MG63 (cell line): ENCODE measurements around the gene ZKSCAN4. TPM values are rescaled to one million over a fixed set of nuclear protein-coding genes. Genes with fewer than 3 reads are reported as not detected.

Experiments used
- DNase-seq: peaks from one replicate; pipeline ENCODE4 v3.0.0-alpha.2; 2020
- H3K27me3 ChIP-seq: fragments of 250-450 bp; sonication (Bioruptor Pico); 2 replicates; pipeline ENCODE4 v1.5.1; 2020; ENCODE audit warnings: mild to moderate bottlenecking, moderate library complexity
- H3K36me3 ChIP-seq: fragments of 250-450 bp; sonication (Bioruptor Pico); 2 replicates; pipeline ENCODE4 v1.5.1; 2020; ENCODE audit warnings: mild to moderate bottlenecking, moderate library complexity
- H3K4me3 ChIP-seq: fragments of 250-450 bp; sonication (Bioruptor Pico); 2 replicates; pipeline ENCODE4 v1.5.1; 2020; ENCODE audit warnings: mild to moderate bottlenecking, moderate library complexity
- H3K9me3 ChIP-seq: fragments of 250-450 bp; sonication (Bioruptor Pico); 2 replicates; pipeline ENCODE4 v1.5.1; 2020; ENCODE audit warnings: mild to moderate bottlenecking, moderate library complexity
- total RNA-seq: library from RNA; depleted of rRNA; stranded (reverse); fragments of >200 nt; shearing (Covaris generic); gene quantifications from 2 replicates; pipeline ENCODE4 v1.2.3, GENCODE V29; 2014; ENCODE audit warnings: low replicate concordance; rRNA removed

ZKSCAN4 gene
- 0.59 and 2.6 TPM in 2 replicates for total RNA-seq

DNA sequence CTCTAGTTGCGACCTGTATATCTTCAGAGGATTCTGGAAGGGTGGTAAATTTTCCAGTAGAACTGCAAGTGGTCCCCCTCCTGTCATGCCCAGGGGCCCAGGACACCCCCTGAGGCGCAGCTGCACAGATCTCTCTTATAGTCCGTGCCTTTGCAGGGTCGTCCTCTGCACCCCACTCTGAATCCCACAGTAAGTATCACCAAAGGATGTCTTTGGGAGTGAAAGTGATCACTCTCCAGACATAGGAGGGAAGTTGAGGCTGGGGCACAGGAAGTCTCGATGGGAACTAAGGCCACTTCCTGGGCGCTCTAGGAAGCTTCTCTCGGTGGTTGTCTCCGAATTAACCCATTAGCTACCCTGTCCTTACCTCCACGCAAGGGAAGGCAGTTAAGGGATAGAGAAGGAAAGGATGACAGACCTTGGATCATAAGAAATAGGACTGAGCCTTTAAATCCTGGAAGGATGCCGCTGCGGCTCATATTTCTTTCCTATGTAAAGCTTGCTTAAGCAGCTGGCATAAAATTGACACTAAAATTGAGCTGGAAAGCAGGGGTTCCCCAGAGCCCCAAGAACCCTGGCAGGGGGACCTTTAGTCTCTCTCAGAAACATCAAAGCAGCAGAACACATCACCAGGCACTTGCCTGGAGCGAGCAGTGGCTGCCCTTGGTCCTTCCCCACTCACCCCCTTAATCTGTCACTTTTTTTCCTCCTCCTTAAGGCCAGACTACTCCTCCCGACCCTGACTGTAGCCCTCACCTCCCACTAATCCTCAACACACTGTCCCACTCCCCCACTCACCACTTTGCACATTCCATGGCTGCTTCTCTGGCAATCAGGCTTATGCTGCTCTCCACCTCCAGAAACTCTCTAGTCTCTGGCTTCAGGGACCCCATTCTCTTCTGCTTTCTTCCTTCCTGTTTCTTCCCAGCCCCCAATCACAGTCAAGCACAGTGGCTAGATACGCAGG, at the start of gene ZKSCAN4:
Gene ZKSCAN4 (minus strand): TSS at position 261 of the 967 bp plus-strand sequence. CDS start 289 bp downstream, outside the sequence.
- H3K27me3 ChIP-seq: no peaks in the 10 kb centered on the region
- peak within 1 kb of the TSS; percentile 79 for H3K4me3 ChIP-seq
- 0 out of 2 replicates have a peak, but pooled peaks cover 2% of the 10 kb centered on the region for H3K36me3 ChIP-seq
- no peaks in the 10 kb centered on the region for H3K9me3 ChIP-seq
- DNase-seq: peak; percentile 74

DNA sequence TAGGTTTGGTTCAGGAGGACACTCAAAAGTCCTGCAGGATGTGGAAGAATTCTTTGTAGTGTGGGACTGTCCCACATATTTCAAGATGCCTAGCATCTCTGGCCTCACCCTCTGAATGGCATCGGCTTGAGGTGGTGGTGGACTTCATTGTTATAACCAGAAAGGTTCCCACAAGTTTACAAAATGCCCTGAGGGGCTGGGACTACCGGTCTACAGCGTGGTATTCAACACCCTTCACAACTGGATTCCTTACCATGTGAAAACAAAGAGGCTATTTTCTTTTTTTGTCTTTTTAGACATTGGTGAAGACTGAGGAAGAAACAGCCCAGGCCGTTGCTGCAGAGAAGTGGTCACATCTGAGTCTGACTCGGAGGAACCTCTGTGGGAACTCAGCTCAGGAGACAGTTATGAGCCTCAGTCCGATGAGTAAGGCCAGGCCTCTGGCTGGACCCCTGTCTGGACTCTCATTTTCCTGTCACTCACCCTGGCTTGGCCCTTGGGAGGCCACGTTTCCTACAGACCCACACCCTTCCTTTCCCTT, 44.5 kb upstream of the ZKSCAN4 start:
- DNase-seq: no peak
- Histone ChIP-seq H3K36me3 (no peaks in the 10 kb centered on the region), H3K4me3 (no peak overlapping the region), H3K9me3 (no peaks in the 10 kb centered on the region), H3K27me3 (no peaks in the 10 kb centered on the region)

DNA sequence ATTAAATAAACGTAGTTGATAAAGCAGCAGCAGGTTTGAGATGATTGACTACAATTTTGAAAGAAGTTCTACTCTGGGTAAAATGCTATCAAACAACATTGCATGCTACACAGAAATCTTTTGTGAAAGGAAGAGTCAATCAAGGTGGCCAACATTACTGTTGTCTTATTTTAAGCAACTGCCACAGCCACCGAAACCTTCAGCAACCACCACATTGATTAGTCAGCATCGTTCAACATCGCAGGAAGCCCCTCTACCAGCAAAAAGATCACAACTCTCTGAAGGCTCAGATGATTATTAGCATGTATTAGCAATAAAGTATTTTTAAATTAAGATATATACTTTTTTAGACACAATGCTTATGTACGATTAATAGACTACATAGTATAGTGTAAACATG, 43.3 kb upstream of the ZKSCAN4 start:
- H3K9me3 ChIP-seq: no peaks in the 10 kb centered on the region
- H3K4me3 ChIP-seq: no peak overlapping the region
- H3K27me3 ChIP-seq: no peaks in the 10 kb centered on the region
- DNase-seq: no peak
- H3K36me3 ChIP-seq: no peaks in the 10 kb centered on the region

DNA sequence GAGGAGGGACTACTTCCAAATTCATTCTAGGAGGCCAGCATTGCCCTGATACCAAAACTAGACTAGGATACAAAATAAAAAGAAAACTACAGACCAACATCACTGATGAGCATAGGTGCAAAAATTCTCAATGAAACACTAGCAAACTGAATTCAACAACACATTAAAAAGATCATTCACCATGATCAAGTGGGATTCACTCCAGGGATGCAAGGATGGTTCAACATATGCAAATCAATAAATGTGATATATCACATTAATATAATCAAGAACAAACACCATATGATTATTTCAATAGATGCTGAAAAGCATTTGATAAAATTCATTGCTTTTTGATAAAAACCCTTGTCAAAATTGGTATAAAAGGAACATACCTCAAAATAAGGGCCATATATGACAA, 39.5 kb upstream of the ZKSCAN4 start:
- H3K36me3 ChIP-seq: peaks cover 13% of the 10 kb centered on the region

DNA sequence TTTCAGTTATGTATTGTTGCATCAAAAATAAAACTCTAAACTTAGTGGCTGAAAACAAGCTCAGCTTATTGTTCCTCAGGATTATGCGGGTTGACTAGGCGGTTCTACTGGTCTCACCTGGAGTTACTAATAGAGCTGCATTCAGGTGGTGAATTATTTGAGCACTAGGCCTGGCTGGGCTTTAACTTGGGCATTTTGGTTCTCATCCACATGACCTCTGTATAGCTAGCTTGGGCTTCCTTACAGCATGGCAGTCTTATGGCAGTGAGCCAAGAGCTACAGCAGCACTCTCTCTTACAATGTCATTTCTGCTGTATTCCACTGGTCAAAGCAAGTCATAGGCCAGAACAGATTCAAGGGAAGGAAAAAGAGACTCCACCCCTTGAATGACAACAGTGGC, 30.9 kb upstream of the ZKSCAN4 start:
- 0 out of 2 replicates have a peak, but pooled peaks cover 4% of the 10 kb centered on the region for H3K9me3 ChIP-seq
- H3K36me3 ChIP-seq: peaks cover 16% of the 10 kb centered on the region
- H3K27me3 ChIP-seq: no peaks in the 10 kb centered on the region
- DNase-seq: no peak
- H3K4me3 ChIP-seq: no peak overlapping the region

More for the DNA sequence above, 39.5 kb upstream of the ZKSCAN4 start:
- DNase-seq: no peak
- H3K9me3 ChIP-seq: no peaks in the 10 kb centered on the region
- no peak overlapping the region for H3K4me3 ChIP-seq
- no peaks in the 10 kb centered on the region for H3K27me3 ChIP-seq

DNA sequence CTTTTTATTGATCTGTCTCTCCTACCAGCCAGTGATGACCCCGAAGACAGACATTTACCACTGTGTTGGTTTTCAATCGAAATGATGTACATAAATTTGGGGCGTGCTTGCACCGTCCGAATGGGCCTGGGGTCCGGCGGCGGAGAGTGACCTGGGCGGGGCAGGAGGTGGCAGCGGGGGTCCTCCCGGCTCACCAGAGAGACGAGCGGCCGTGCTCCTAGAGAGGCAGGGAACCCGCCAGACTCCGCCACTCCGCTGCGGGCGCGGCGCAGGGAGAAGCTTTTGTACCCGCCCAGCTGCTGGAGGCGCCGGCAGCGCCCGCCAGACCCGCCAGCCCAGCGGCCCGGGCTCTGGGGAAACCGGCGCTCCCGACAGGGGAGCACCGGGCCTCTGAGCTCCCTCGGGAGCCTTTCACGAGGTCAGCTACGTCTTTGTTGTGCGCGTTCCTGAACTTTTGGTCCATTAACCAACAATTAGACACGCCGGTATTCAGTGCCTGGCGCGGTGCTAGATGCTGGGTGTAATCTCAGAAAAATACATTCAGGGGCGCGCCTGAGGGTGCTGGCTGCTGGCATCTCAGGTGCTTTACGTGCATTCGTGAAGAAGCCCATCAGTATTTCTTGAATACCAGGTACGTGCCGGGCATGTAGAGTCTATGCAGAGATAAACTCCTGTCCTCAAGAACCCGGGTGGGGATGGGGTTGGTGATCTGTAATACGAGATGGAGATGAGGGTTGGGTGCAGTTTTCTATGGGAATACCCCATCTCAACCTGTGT, 29.4 kb upstream of the ZKSCAN4 start, which contains the start of gene PGBD1:
Gene PGBD1 (plus strand): TSS at position 285 of the 777 bp plus-strand sequence. CDS start 2,242 bp downstream, outside the sequence.
- 0 out of 2 replicates have a peak, but pooled peaks cover 4% of the 10 kb centered on the region for H3K9me3 ChIP-seq
- H3K36me3 ChIP-seq: peaks cover 11% of the 10 kb centered on the region
- H3K4me3 ChIP-seq: peak within 1 kb of the TSS; percentile 67
- peak; percentile 81 for DNase-seq
- no peaks in the 10 kb centered on the region for H3K27me3 ChIP-seq

DNA sequence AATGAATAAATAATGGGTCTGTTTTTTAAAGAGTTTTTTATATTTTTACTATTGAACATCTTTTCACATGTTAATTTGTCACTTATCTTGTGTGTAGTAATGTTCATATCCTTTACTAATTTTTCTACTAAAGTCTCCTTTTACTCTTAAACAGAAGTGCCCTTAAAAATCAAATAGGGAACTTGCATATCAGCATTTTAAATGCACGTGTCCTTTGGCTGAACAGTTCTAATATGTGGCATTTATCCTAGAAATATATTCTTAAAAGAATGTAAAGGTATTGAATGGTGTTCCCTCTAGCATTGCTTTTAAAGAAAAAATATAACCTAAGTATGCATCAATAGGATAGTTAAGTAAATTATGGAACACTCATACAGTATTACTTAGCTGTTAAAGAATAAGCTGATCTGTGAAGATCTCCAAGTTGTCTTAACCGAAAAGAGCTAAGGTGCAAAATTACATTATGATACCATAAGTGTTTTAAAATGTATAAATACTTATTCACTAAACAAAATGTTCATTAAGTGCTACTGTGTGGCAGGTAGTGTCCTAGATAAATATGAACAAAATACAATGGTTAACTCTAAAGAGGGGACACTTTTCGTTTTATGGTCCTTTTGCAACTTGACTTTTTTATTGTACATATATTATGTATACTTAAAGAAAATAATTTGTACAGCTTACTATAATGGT, 28.7 kb upstream of the ZKSCAN4 start:
- H3K27me3 ChIP-seq: no peaks in the 10 kb centered on the region
- no peak for DNase-seq
- H3K36me3 ChIP-seq: peaks cover 11% of the 10 kb centered on the region
- H3K9me3 ChIP-seq: 0 out of 2 replicates have a peak, but pooled peaks cover 4% of the 10 kb centered on the region
- peak overlapping the region; percentile 67 for H3K4me3 ChIP-seq

DNA sequence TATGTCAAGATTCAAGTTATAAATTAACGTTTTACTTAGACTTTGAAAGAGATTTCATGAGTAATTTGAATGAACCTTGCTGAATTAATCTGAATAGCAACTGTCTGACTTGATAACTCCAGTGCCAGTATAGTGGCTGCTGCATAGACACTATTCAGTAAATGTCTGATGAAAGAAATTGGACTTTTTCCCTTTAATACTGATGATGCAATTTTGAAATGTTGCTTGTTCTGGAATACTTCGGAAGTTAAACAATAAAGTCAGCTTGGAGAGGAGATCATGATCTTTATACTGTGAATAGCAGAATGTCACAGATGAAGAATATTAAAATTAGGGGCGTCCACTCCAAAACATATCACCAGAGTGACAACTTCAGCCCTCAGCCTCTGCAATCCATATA, 25.7 kb upstream of the ZKSCAN4 start:
- no peak overlapping the region for H3K4me3 ChIP-seq
- no peaks in the 10 kb centered on the region for H3K27me3 ChIP-seq

DNA sequence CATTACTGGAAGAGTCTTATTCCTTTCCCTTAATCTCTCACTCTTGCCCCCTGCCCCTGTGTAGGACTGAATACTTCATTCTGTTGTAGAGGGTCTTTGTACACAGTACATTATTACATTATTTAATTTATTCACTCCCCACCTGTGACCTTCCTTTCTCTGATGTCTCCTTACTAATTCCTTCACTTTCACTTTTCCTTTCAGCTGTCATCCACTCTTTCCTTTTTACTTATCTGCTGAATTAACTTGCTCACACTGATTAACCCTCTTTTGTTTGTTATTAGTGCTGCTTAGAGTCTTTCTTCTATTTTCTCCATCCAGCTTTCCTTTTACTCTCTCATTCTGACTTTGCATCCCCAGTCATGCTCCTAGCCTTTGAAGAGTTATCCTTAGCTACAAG, 22.8 kb upstream of the ZKSCAN4 start:
- H3K9me3 ChIP-seq: no peaks in the 10 kb centered on the region
- no peak for DNase-seq
- H3K4me3 ChIP-seq: no peak overlapping the region
- H3K27me3 ChIP-seq: no peaks in the 10 kb centered on the region
- H3K36me3 ChIP-seq: peaks cover 12% of the 10 kb centered on the region

More for the DNA sequence above, 25.7 kb upstream of the ZKSCAN4 start:
- no peak for DNase-seq
- H3K36me3 ChIP-seq: peaks cover 8% of the 10 kb centered on the region
- H3K9me3 ChIP-seq: no peaks in the 10 kb centered on the region

DNA sequence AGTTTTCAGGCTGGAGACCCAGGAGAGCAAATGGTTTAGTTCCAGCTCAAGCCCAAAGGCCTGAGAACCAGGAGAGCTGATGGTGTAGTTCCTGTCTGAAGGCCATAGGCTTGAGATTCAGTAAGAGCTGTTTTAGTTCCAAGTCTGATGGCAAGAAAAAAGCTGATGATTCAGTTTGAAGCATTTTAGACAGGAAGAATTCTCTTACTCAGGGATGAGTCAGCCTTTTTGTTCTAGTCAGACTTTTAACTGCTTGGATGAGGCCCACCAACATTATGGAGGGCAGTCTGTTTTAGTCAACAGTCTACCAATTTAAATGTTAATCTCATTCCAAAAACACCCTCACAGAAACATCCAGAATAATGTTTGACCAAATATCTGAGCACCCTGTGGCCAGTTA, 17.4 kb upstream of the ZKSCAN4 start:
- Histone ChIP-seq H3K27me3 (no peaks in the 10 kb centered on the region), H3K4me3 (no peak overlapping the region), H3K9me3 (peaks cover 2% of the 10 kb centered on the region), H3K36me3 (peaks cover 7% of the 10 kb centered on the region; the same call in 1 of the 2 replicates)
- peak; percentile 32 for DNase-seq

DNA sequence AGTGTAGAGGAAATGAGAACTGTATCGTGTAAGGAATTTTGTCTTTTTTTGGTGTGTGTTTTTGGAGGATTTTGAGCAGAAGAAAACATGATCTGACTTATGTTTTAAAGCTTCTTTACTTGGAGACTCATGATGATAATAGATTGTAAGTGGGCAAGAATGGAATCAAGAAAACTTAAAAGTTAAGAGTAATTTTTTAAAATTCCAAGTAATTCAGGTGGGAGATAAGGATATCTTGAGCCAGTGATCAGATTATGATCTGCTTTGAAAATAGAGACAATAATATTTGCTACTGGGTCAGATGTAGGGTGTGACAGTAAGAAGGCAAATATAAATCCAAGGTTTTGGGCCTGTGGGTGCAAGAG, 15.6 kb upstream of the ZKSCAN4 start:
- Histone ChIP-seq H3K27me3 (no peaks in the 10 kb centered on the region), H3K9me3 (peaks cover 2% of the 10 kb centered on the region), H3K36me3 (peaks cover 5% of the 10 kb centered on the region; the same call in 1 of the 2 replicates), H3K4me3 (peak overlapping the region; percentile 71)
- DNase-seq: no peak

DNA sequence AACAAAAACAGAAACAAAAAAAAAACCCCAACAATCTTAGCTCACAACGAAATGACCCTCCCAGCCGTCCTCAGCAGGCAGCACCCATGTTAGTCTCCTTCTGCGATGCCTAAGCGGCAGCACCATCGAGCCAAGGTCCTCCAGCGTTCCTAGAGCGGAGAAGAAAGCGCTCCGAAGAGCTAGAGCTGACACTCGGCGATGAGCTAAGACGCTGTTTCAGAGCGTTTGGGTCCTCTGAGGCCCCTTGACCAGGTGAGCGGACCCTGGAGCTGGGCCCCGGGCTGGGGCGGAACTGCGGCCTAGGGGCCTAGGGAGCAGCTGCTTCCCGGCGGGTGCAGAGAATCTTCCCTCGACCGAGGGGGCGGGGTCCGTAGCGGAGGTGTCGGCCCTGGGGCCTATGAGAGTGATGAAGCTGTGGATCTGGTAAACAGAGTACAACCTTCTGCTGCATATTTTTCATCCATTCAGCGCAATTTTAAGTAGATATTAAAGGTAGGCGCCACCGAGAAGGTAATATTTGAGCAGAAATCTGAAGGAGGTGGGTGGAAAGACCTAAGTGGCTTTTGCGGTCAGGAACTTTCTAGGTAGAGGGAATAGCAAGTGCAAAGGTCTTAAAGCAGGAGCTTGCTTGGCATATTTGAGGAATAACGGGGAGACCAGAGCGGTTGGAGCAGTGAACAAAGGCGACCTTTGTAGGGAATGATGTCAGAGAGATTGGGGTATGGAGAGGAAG, 15.1 kb upstream of the ZKSCAN4 start, which contains the start of gene ZSCAN26:
Gene ZSCAN26 (plus strand): TSS at position 182 of the 733 bp plus-strand sequence. CDS start 4,777 bp downstream, outside the sequence.
- peak; percentile 81 for DNase-seq
- Histone ChIP-seq H3K27me3 (no peaks in the 10 kb centered on the region), H3K4me3 (peak within 1 kb of the TSS; percentile 71), H3K9me3 (peaks cover 2% of the 10 kb centered on the region), H3K36me3 (0 out of 2 replicates have a peak, but pooled peaks cover 3% of the 10 kb centered on the region)

DNA sequence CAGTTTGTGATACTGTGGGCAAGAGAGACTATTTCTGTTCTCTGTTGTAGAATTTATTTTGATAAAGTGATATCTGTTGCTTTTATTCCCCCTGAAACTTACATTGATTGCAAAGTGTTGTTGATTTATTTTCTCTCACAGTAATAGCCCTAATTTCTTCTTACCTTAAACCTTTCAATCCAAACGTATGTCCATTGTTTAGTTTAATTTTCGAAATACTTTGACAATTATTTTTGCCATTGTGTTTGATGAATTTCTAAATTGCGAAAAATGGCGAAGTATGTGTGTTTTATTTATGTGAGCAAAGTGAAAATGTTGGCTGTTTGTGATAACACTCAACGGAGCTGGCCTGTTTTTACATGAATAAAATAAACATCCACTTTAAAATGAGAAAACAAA, 14.5 kb upstream of the ZKSCAN4 start:
- 0 out of 2 replicates have a peak, but pooled peaks cover 3% of the 10 kb centered on the region for H3K36me3 ChIP-seq
- DNase-seq: no peak
- H3K27me3 ChIP-seq: no peaks in the 10 kb centered on the region
- peak overlapping the region; percentile 71 for H3K4me3 ChIP-seq
- peaks cover 2% of the 10 kb centered on the region for H3K9me3 ChIP-seq

DNA sequence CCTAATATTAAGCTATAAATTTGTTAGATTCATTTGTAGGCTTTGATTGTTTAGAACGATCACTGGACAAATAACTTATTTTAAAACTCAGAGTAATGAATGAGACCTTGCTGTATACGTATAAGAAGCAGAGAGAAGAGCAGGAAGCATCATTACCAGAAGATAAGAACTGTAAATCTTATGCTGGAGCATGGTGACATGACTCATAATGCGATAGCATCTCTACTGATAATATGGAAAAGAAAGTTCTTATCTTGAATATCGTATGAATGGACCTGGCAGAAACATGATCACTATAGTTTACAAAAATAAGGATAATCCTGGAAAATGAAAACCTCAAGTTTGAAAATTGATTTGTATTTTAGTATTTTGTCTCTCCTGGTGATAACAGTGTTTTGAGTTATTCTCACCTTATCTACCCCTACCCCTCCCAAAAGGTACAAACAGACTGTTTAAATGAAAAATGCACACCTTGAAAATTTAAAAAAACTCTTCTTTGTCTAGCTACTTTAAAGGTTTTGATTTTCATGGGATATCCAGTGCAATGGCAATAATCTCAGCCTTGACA, 12.8 kb upstream of the ZKSCAN4 start:
- H3K27me3 ChIP-seq: no peaks in the 10 kb centered on the region
- H3K36me3 ChIP-seq: 0 out of 2 replicates have a peak, but pooled peaks cover under 1% of the 10 kb centered on the region
- no peak for DNase-seq
- H3K4me3 ChIP-seq: no peak overlapping the region
- peaks cover 2% of the 10 kb centered on the region for H3K9me3 ChIP-seq

DNA sequence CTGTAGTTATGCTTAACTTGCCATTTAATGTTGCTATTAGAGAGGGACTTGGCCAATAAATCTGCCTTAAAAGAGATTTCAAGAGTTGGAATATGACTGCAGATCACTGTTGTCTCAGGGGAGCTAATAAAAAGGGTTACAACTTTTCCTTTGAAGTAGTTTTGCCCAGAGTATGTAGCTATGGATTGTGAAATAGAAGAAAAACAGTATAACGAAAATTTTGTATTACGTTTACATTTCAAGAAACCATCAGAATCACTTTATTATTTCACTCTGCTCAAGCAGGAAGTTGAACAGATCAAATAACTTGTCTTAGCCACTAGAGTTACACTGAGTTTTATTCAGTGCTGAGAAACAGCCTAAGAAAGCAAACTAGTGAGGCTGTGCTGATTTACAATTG, 11.9 kb upstream of the ZKSCAN4 start:
- Histone ChIP-seq H3K27me3 (no peaks in the 10 kb centered on the region), H3K4me3 (no peak overlapping the region), H3K36me3 (no peaks in the 10 kb centered on the region), H3K9me3 (no peaks in the 10 kb centered on the region)
- no peak for DNase-seq
